Nephron (organoid): Measurements from ENCODE around the gene TECPR1.

Source experiments
- H3K27ac Mint-ChIP-seq, 3 experiments: 2 replicates each; pipeline ENCODE4 v1.8.0; 2020; ENCODE audit warnings: mixed read lengths in 3 of 3, mild to moderate bottlenecking in 2 of 3, moderate library complexity in 1 of 3
- H3K27me3 Mint-ChIP-seq: 2 replicates; pipeline ENCODE4 v1.8.0; 2021; ENCODE audit warnings: low read depth, mild to moderate bottlenecking, moderate library complexity, mixed read lengths
- H3K36me3 Mint-ChIP-seq: 2 replicates; pipeline ENCODE4 v1.8.0; 2020; ENCODE audit warnings: low read depth, mixed read lengths
- H3K4me1 Mint-ChIP-seq: 2 replicates; pipeline ENCODE4 v1.8.0; 2020; ENCODE audit warnings: mixed read lengths
- H3K4me3 Mint-ChIP-seq, 3 experiments: 2 replicates each; pipeline ENCODE4 v1.8.0; 2020; ENCODE audit warnings: mild to moderate bottlenecking in 3 of 3, mixed read lengths in 3 of 3, moderate library complexity in 2 of 3
- H3K9me3 Mint-ChIP-seq: 2 replicates; pipeline ENCODE4 v1.8.0; 2020; ENCODE audit warnings: mixed read lengths
- CTCF ChIP-seq, 3 experiments: fragments of 200-600 bp; sonication (generic); IDR thresholded peaks; one replicate each; pipeline ENCODE4 v1.5.0; 2021; ENCODE audit warnings: antibody characterized with exemption in 3 of 3; ENCODE audit not compliant: unreplicated experiment in 3 of 3

Gene TECPR1

DNA sequence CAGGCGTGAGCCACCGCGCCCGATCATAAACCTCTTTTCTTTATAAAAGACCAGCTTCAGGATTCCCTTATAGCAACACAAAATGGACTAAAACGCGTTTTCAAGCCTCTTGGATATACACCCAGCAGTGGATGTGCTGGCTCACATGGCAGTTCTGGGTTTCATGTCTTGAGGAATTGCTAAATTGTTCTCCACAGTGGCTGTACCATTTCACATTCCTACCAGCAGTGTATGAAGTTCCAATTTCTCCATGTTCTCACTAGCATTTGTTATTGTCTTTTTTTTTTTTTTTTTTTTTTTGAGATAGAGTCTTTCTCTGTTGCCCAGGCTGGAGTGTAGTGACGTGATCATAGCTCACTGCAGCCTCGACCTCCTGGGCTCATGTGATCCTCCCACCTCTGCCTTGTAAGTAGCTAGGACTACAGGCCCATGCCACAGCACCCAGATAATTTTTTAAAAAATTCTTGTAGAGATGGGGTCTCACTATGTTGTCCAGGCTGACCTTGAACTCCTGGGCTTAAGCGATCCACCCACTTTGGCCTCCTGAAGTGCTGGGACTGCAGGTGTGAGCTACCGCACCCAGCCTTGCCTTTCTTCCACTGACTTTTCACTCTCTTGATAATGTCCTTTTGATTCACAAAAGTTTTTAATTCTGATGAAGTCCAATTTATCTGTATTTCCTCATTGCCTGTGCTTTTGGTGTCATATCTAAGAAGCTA, 17.4 kb downstream of the TECPR1 start:
- H3K36me3 Mint-ChIP-seq, result peaks cover 14% of the 10 kb centered on the region
- H3K4me1 Mint-ChIP-seq, result no peaks in the 10 kb centered on the region
- no peak for TF ChIP-seq CTCF (IDR thresholded peaks at IDR 0.05; ENCODE audit: unreplicated experiment in 3 of 3)
- no peaks in the 10 kb centered on the region for H3K27me3 Mint-ChIP-seq
- no peaks in the 10 kb centered on the region for H3K9me3 Mint-ChIP-seq
- H3K27ac Mint-ChIP-seq, result no peak overlapping the region
- no peak overlapping the region for H3K4me3 Mint-ChIP-seq

DNA sequence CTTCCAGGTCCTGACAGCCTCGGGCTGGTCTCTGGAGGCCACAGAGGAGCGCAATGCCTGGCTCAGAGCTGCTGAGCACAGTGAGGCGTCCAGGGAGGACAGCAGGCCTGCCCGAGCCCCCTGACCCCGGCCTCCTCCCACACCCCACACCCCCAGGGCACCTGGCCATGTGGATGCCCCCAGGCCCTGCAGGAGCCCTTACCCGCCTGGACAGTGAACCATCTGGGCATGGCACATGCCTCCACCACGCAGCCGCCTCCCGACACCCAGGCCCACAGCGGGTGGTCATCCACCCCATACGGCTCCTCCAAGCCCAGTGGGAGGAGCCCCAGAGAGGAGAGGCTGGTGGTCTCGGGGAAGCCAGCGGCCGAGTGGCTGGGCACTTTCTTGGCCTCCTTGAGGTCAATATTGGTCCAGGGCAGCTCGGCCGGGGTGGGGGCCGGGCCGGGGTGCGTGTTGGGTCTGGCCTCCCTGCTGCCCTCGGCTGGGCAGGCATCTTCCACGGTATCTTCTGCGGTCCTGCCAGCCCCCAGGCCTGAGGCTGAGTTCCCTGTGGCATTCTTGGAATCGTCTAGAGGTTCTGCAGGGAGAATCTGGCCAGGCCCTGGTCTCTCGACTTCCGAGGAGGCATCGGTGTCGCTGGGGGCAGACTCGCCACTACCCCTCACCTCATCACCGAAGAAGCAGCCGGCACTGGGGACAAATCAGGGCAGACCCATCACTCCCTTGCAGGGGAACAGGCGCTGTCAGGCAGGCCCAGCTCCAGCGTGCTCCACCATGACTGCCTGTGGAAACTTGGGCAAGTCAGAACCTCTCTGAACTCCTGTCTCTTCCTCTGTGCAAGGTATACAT, 18.6 kb downstream of the TECPR1 start:
- H3K4me1 Mint-ChIP-seq, result no peaks in the 10 kb centered on the region
- no peak for TF ChIP-seq CTCF (IDR thresholded peaks at IDR 0.05; ENCODE audit: unreplicated experiment in 3 of 3)
- H3K27ac Mint-ChIP-seq, result no peak overlapping the region
- H3K9me3 Mint-ChIP-seq, result no peaks in the 10 kb centered on the region
- H3K36me3 Mint-ChIP-seq, result peaks cover 5% of the 10 kb centered on the region
- H3K4me3 Mint-ChIP-seq, result no peak overlapping the region
- H3K27me3 Mint-ChIP-seq, result no peaks in the 10 kb centered on the region

DNA sequence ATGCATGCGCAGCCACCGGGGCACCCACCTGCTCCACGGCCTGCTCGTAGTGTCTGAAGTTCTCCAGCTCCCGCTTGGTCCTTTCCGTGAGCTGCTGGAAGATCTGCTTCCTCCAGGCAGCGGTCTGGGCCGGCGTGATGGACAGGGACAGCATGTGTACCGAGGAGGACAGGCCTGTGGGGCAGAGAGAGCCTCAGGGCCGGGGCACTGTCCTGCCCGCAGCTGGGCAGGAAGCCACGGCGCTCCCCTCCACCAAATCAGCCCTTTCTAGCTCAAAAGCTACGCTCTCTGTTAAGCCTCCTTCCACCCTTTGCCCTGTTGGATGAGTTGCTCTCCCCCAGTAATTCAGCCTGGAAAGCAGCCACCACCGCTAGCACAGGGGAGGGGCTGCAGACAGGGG, 19.2 kb downstream of the TECPR1 start:
- no peak for TF ChIP-seq CTCF (IDR thresholded peaks at IDR 0.05; ENCODE audit: unreplicated experiment in 3 of 3)
- peaks cover 4% of the 10 kb centered on the region for H3K36me3 Mint-ChIP-seq
- H3K9me3 Mint-ChIP-seq, result no peaks in the 10 kb centered on the region
- H3K4me1 Mint-ChIP-seq, result no peaks in the 10 kb centered on the region
- H3K27ac Mint-ChIP-seq, result no peak overlapping the region
- H3K27me3 Mint-ChIP-seq, result no peaks in the 10 kb centered on the region
- H3K4me3 Mint-ChIP-seq, result no peak overlapping the region

DNA sequence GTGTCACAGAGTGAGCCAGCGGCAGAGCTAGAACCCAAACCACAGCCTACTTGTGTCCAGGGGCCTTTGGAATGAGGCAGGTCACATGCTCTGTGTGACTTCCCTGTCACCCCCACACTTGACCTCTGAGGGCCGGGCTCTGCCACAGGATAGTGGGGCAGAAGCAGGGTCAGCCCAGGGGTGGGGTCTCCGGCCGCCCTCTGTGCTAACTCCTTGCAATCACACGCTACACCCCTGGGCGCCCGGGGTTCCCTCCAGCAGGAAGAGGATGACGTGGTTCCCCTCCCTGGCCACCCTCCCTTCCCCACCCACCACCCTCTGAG, 19.8 kb downstream of the TECPR1 start:
- Mint-ChIP-seq H3K27me3 (no peaks in the 10 kb centered on the region), H3K27ac (no peak overlapping the region), H3K4me3 (no peak overlapping the region), H3K36me3 (peaks cover 4% of the 10 kb centered on the region), H3K9me3 (no peaks in the 10 kb centered on the region), H3K4me1 (no peaks in the 10 kb centered on the region)
- no peak for TF ChIP-seq CTCF (IDR thresholded peaks at IDR 0.05; ENCODE audit: unreplicated experiment in 3 of 3)

- TF ChIP-seq CTCF (IDR thresholded peaks at IDR 0.05; ENCODE audit: unreplicated experiment in 3 of 3), result no peak
- no peak overlapping the region for H3K4me3 Mint-ChIP-seq
Observed at GRCh38 chr7:98231493-98232262, 20.4 kb downstream of the TECPR1 start.

More at GRCh38 chr7:98231493-98232262, 20.4 kb downstream of the TECPR1 start:
- H3K27ac Mint-ChIP-seq, result no peak overlapping the region
- no peaks in the 10 kb centered on the region for H3K4me1 Mint-ChIP-seq
- no peaks in the 10 kb centered on the region for H3K9me3 Mint-ChIP-seq
- H3K27me3 Mint-ChIP-seq, result no peaks in the 10 kb centered on the region
- peaks cover 4% of the 10 kb centered on the region for H3K36me3 Mint-ChIP-seq
